IMR-90 (cell line): ENCODE results near the gene TPSD1. TPM values are rescaled to one million over a fixed set of nuclear protein-coding genes. Genes with fewer than 3 reads are reported as not detected.

Source experiments
- ATAC-seq: fragments of 200-7000 bp; cut with Tn5 transposase; 2 replicates; pipeline ENCODE4 v1.9.1; 2020; ENCODE audit warnings: low read depth, mild to moderate bottlenecking, moderate library complexity
- BruUV-seq: library from RNA; stranded (reverse); fragments of 400-500 nt; replicated peaks from 2 replicates; lab custom pipeline; 2021; lab: Mats Ljungman, UMichigan
- CTCF ChIA-PET: fragments of 300-600 bp; formaldehyde crosslinking; extraction: SDS; loops from one replicate; lab custom pipeline; 2021; ENCODE audit warnings: antibody characterized with exemption; lab: Yijun Ruan, JAX
- POLR2A ChIA-PET: fragments of 300-600 bp; sonication (Branson Sonifier 250); formaldehyde crosslinking; loops from one replicate; lab custom pipeline; 2022; ENCODE audit warnings: antibody characterized with exemption; ENCODE audit not compliant: unreplicated experiment; lab: Charles Lee
- DNase-seq: peaks from one replicate; pipeline ENCODE4 v3.0.0; 2013
- H2AFZ ChIP-seq: replicated peaks from 2 replicates; pipeline ENCODE3; 2013; ENCODE audit warnings: low read length, mild to moderate bottlenecking; ENCODE audit not compliant: poor library complexity
- H2AK5ac ChIP-seq: 2 replicates; pipeline ENCODE4 v1.6.1; 2013; ENCODE audit warnings: low read depth, low read length, inconsistent platforms
- H2AK9ac ChIP-seq: replicated peaks from 2 replicates; pipeline ENCODE3; 2013; ENCODE audit warnings: mild to moderate bottlenecking, low read depth, low read length, moderate library complexity; ENCODE audit not compliant: poor library complexity
- H2BK120ac ChIP-seq: 2 replicates; pipeline ENCODE4 v1.6.1; 2013; ENCODE audit warnings: low read depth, low read length, inconsistent platforms
- H2BK15ac ChIP-seq: 3 replicates; pipeline ENCODE4 v1.6.1; 2013; ENCODE audit warnings: low read depth, low read length, inconsistent platforms
- H2BK20ac ChIP-seq: 2 replicates; pipeline ENCODE4 v1.6.1; 2013; ENCODE audit warnings: low read depth, mild to moderate bottlenecking, inconsistent platforms, low read length, moderate library complexity
- H2BK5ac ChIP-seq: 2 replicates; pipeline ENCODE4 v1.6.1; 2013; ENCODE audit warnings: mild to moderate bottlenecking, low read depth, low read length, inconsistent platforms; ENCODE audit not compliant: poor library complexity, severe bottlenecking
- H3K14ac ChIP-seq: replicated peaks from 2 replicates; pipeline ENCODE4 v1.6.1; 2013; ENCODE audit warnings: low read depth, low read length, inconsistent platforms
- H3K18ac ChIP-seq: 2 replicates; pipeline ENCODE4 v1.6.1; 2013; ENCODE audit warnings: low read depth, low read length, control low read depth
- H3K23ac ChIP-seq: 2 replicates; pipeline ENCODE4 v1.6.1; 2013; ENCODE audit warnings: low read depth, low read length, inconsistent platforms
- H3K27ac ChIP-seq: 2 replicates; pipeline ENCODE4 v1.5.1; 2013; ENCODE audit warnings: mild to moderate bottlenecking, control low read depth, low read length; ENCODE audit not compliant: insufficient read depth
- H3K27me3 ChIP-seq: 2 replicates; pipeline ENCODE4 v1.6.1; 2013; ENCODE audit warnings: low read length; ENCODE audit not compliant: control insufficient read depth, insufficient read depth
- H3K36me3 ChIP-seq: 2 replicates; pipeline ENCODE4 v1.6.1; 2013; ENCODE audit warnings: low read length, mixed read lengths; ENCODE audit not compliant: control insufficient read depth, insufficient read depth
- H3K4ac ChIP-seq: 2 replicates; pipeline ENCODE4 v1.6.1; 2013; ENCODE audit warnings: low read depth, low read length, inconsistent platforms
- H3K4me1 ChIP-seq: 2 replicates; pipeline ENCODE4 v1.6.1; 2013; ENCODE audit warnings: low read length, mixed read lengths; ENCODE audit not compliant: control insufficient read depth, insufficient read depth
- H3K4me2 ChIP-seq: 2 replicates; pipeline ENCODE4 v1.6.1; 2013; ENCODE audit warnings: low read depth, mild to moderate bottlenecking, control low read depth, low read length, moderate library complexity
- H3K4me3 ChIP-seq: 2 replicates; pipeline ENCODE4 v1.5.1; 2013; ENCODE audit warnings: low read depth, mild to moderate bottlenecking, control low read depth, low read length, moderate library complexity; ENCODE audit not compliant: insufficient read depth
- H3K56ac ChIP-seq: 2 replicates; pipeline ENCODE4 v1.6.1; 2013; ENCODE audit warnings: low read length, inconsistent platforms; ENCODE audit not compliant: insufficient read depth; ENCODE audit errors: extremely low read depth
- H3K79me1 ChIP-seq, 2 experiments: 2 replicates each; pipeline ENCODE4 v1.6.1; 2013; ENCODE audit warnings: low read length in 2 of 2, inconsistent platforms in 1 of 2, low read depth in 1 of 2
- H3K9ac ChIP-seq: 2 replicates; pipeline ENCODE4 v1.6.1; 2013; ENCODE audit warnings: low read depth, low read length, control low read depth
- H3K9me1 ChIP-seq: 2 replicates; pipeline ENCODE4 v1.6.1; 2013; ENCODE audit warnings: low read length, inconsistent platforms; ENCODE audit not compliant: insufficient read depth
- H3K9me3 ChIP-seq: 2 replicates; pipeline ENCODE4 v1.6.1; 2013; ENCODE audit warnings: low read length; ENCODE audit not compliant: control insufficient read depth, insufficient read depth
- H4K20me1 ChIP-seq: 2 replicates; pipeline ENCODE4 v1.6.1; 2013; ENCODE audit warnings: low read length, inconsistent platforms; ENCODE audit not compliant: insufficient read depth
- H4K5ac ChIP-seq: 2 replicates; pipeline ENCODE4 v1.6.1; 2013; ENCODE audit warnings: mild to moderate bottlenecking, low read depth, low read length, control low read depth
- H4K8ac ChIP-seq, 2 experiments: 2 replicates each; pipeline ENCODE4 v1.6.1; 2013; ENCODE audit warnings: low read depth in 2 of 2, low read length in 2 of 2, control low read depth in 1 of 2, inconsistent platforms in 1 of 2
- H4K91ac ChIP-seq: 2 replicates; pipeline ENCODE4 v1.6.1; 2013; ENCODE audit warnings: low read depth, low read length, inconsistent platforms; ENCODE audit not compliant: insufficient read depth
- BHLHE40 ChIP-seq: fragments of 150-350 bp; IDR thresholded peaks from 2 replicates; pipeline ENCODE4 v1.6.1; 2016; ENCODE audit warnings: mild to moderate bottlenecking, low read depth, low read length
- CEBPB ChIP-seq: IDR thresholded peaks from 2 replicates; pipeline ENCODE4 v1.6.1; 2012; ENCODE audit warnings: low read depth, low read length, improper control_type of control experiment
- CHD1 ChIP-seq: IDR thresholded peaks from 2 replicates; pipeline ENCODE4 v1.6.1; 2012; ENCODE audit warnings: low read depth, low read length, improper control_type of control experiment
- MAFK ChIP-seq: IDR thresholded peaks from 2 replicates; pipeline ENCODE4 v1.6.1; 2012; ENCODE audit warnings: low read depth, low read length, improper control_type of control experiment
- MAZ ChIP-seq: IDR thresholded peaks from 2 replicates; pipeline ENCODE4 v1.6.1; 2012; ENCODE audit warnings: low read depth, mild to moderate bottlenecking, low read length, improper control_type of control experiment, moderate library complexity, borderline replicate concordance
- MXI1 ChIP-seq: IDR thresholded peaks from 2 replicates; pipeline ENCODE4 v1.6.1; 2012; ENCODE audit warnings: low read depth, mild to moderate bottlenecking, low read length, moderate library complexity, borderline replicate concordance
- NFE2L2 ChIP-seq: fragments of 150-350 bp; IDR thresholded peaks from 2 replicates; pipeline ENCODE4 v1.6.1; 2016; ENCODE audit warnings: low read depth, mild to moderate bottlenecking, low read length
- RAD21 ChIP-seq: IDR thresholded peaks from 2 replicates; pipeline ENCODE4 v1.6.1; 2012; ENCODE audit warnings: low read length, improper control_type of control experiment
- RCOR1 ChIP-seq: IDR thresholded peaks from 2 replicates; pipeline ENCODE4 v1.6.1; 2012; ENCODE audit warnings: mild to moderate bottlenecking, low read length, improper control_type of control experiment; ENCODE audit not compliant: insufficient replicate concordance
- RFX5 ChIP-seq: IDR thresholded peaks from 2 replicates; pipeline ENCODE4 v1.8.0; 2012; ENCODE audit warnings: low read depth, mild to moderate bottlenecking, low read length, moderate library complexity
- SMC3 ChIP-seq: fragments of 150-350 bp; IDR thresholded peaks from 2 replicates; pipeline ENCODE4 v1.6.1; 2016; ENCODE audit warnings: low read depth, mild to moderate bottlenecking, antibody characterized with exemption, low read length, moderate library complexity
- WGBS, 2 experiments: methylation state at CpG; one replicate each; pipeline versions ENCODE4 v1.1.5 to v1.1.7; 2013; ENCODE audit warnings: missing lambda C conversion rate in 2 of 2; ENCODE audit not compliant: insufficient read length in 1 of 2; ENCODE audit errors: extremely low coverage in 2 of 2; 5-methylcytosine and 5-hydroxymethylcytosine counted together
- dilution Hi-C: fragments of 300-500 bp; cut with HindIII; formaldehyde crosslinking; loops from one replicate; pipeline ENCODE4 v1.14.3; 2018; ENCODE audit warnings: low sequenced_read_pairs; ENCODE audit not compliant: unreplicated experiment
- in situ Hi-C: fragments of 300-500 bp; cut with MboI; formaldehyde crosslinking; loops from 3 replicates; pipeline ENCODE4 v1.14.3; 2019; ENCODE audit warnings: low sequenced_read_pairs, inconsistent platforms, mixed read lengths
- intact Hi-C: fragments of 100-400 bp; cut with micrococcal nuclease; formaldehyde crosslinking; loops from 2 replicates; pipeline ENCODE4 v1.10.0; 2022
- polyA plus RNA-seq, 3 experiments: library from polyadenylated mRNA; depleted of rRNA; stranded (reverse); fragments of >200 nt; gene quantifications; 2 replicates each; pipeline ENCODE4 v1.2.3, GENCODE V29; 2012; ENCODE audit warnings: low replicate concordance in 1 of 3
- total RNA-seq: library from RNA; depleted of rRNA; stranded (reverse); fragments of >200 nt; gene quantifications from 2 replicates; pipeline ENCODE4 v1.2.3, GENCODE V29; 2012
- TF ChIP-seq, protein P1 (sequence below): fragments of 150-350 bp; IDR thresholded peaks from 2 replicates; pipeline ENCODE4 v1.6.1; 2016; ENCODE audit warnings: low read depth, mild to moderate bottlenecking, low read length, moderate library complexity, borderline replicate concordance
- TF ChIP-seq, protein P2 (sequence below): conservative IDR thresholded peaks from 2 replicates; pipeline ENCODE4 v1.5.1; 2012; ENCODE audit warnings: mild to moderate bottlenecking, low read depth, low read length, improper control_type of control experiment

The TPSD1 gene
- total and polyA plus RNA-seq, 2 of the 4 experiments (the other 2 are of a cell fraction) = not detected

DNA sequence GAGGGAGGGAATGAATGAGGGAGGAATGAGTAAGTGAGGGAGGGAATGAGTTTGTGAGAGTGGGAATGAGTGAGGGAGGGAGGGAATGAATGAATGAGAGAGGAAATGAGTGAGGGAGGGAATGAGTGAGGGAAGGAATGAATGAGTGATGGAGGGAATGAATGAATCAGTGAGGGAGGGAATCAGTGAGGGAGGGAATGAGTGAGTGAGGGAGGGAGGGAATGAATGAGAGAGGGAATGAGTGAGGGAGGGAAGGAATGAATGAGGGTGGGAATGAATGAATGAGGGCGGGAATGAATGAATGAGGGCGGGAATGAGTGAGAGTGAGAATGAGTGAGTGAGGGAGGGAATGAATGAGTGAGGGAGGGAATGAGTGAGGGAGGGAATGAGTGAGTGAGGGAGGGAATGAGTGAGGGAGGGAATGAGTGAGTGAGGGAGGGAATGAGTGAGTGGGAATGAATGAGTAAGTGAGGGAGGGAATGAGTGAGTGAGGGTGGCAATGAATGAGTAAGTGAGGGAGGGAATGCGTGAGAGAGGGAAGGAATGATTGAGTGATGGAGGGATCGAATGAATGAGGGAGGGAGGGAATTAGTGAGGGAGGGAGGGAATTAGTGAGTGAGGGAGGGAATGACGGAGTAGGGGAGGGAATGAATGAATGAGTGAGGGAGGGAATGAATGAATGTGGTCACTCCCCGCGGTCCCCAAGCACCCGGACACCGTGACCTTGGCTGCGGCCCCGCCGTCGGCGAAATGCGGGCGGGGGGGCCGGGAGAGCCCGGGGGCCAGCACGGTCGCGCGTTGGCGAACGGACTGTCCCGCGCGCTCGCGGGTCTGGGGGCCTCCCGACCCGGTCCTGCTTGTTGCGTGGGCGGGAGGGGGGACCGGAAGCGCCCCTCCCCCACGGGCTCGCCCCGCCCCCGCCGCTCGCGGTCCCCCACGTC, 52.4 kb downstream of the TPSD1 start:
- 20 to 96% methylated on average over 5 to 8 of the region's 43 CpGs for WGBS, 2 experiments
- Histone ChIP-seq H3K18ac (peak overlapping the region; percentile 45; the same call in 1 of the 2 replicates), H2BK5ac (peak overlapping the region; percentile 10), H2AFZ (peak overlapping the region; percentile 92), H4K5ac (peak overlapping the region; percentile 91), H3K27ac (peak overlapping the region; percentile 27), H3K56ac (no peak overlapping the region), H3K14ac (peak overlapping the region; percentile 44), H2BK15ac (peak overlapping the region; percentile 75; the same call in 2 of the 3 replicates), H3K4me2 (peak overlapping the region; percentile 94), H3K23ac (peak overlapping the region; percentile 89), H3K36me3 (peaks cover 11% of the 10 kb centered on the region; the same call in 1 of the 2 replicates), H3K4me3 (peak overlapping the region; percentile 36), H4K8ac (peak overlapping the region; percentile 75 to 97), H2BK120ac (peak overlapping the region; percentile 68; the same call in 1 of the 2 replicates), H2AK9ac (peak overlapping the region; percentile 94), H4K20me1 (peaks cover 34% of the 10 kb centered on the region), H3K4ac (peak overlapping the region; percentile 92), H2AK5ac (peak overlapping the region; percentile 71; the same call in 1 of the 2 replicates), H3K9me1 (peaks cover 7% of the 10 kb centered on the region), H3K9ac (peak overlapping the region; percentile 60), H4K91ac (peak overlapping the region; percentile 50), H3K4me1 (peaks cover 15% of the 10 kb centered on the region), H2BK20ac (peak overlapping the region; percentile 25; the same call in 1 of the 2 replicates), H3K27me3 (no peaks in the 10 kb centered on the region), H3K9me3 (no peaks in the 10 kb centered on the region), H3K79me1 (peaks cover 3 to 16% of the 10 kb centered on the region in 2 experiments; a peak in 3 of 4 replicates)
- peak; percentile 16 for DNase-seq
- POLR2A ChIA-PET = no interaction called here
- dilution Hi-C loops (no loop called here), in situ Hi-C loops (no loop called here), intact Hi-C loops (no loop called here)
- no TSS peak for BruUV-seq
- ATAC-seq = peak; percentile 6; the same call in 1 of the 2 replicates
- CTCF ChIA-PET = interaction anchor here (0.6 kb wide), 1 partner anchor 56 kb away, joined by 3 read pairs; no protein-coding TSS in a partner anchor
- no peak for TF ChIP-seq BHLHE40
- no peak for TF ChIP-seq RCOR1
- TF ChIP-seq SMC3 = no peak
- TF ChIP-seq, protein P1, sequence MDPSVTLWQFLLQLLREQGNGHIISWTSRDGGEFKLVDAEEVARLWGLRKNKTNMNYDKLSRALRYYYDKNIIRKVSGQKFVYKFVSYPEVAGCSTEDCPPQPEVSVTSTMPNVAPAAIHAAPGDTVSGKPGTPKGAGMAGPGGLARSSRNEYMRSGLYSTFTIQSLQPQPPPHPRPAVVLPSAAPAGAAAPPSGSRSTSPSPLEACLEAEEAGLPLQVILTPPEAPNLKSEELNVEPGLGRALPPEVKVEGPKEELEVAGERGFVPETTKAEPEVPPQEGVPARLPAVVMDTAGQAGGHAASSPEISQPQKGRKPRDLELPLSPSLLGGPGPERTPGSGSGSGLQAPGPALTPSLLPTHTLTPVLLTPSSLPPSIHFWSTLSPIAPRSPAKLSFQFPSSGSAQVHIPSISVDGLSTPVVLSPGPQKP = no peak
- TF ChIP-seq RAD21 = no peak
- TF ChIP-seq CHD1 = no peak
- TF ChIP-seq RFX5 = no peak
- no peak for TF ChIP-seq NFE2L2
- TF ChIP-seq MAZ = no peak
- TF ChIP-seq MAFK = no peak
- no peak for TF ChIP-seq MXI1
- TF ChIP-seq CEBPB = no peak
- TF ChIP-seq, protein P2, sequence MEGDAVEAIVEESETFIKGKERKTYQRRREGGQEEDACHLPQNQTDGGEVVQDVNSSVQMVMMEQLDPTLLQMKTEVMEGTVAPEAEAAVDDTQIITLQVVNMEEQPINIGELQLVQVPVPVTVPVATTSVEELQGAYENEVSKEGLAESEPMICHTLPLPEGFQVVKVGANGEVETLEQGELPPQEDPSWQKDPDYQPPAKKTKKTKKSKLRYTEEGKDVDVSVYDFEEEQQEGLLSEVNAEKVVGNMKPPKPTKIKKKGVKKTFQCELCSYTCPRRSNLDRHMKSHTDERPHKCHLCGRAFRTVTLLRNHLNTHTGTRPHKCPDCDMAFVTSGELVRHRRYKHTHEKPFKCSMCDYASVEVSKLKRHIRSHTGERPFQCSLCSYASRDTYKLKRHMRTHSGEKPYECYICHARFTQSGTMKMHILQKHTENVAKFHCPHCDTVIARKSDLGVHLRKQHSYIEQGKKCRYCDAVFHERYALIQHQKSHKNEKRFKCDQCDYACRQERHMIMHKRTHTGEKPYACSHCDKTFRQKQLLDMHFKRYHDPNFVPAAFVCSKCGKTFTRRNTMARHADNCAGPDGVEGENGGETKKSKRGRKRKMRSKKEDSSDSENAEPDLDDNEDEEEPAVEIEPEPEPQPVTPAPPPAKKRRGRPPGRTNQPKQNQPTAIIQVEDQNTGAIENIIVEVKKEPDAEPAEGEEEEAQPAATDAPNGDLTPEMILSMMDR = no peak
